Measurements from ENCODE around the gene BNIP5. TPM values are rescaled to one million over a fixed set of nuclear protein-coding genes. Genes with fewer than 3 reads are reported as not detected.

BNIP5 gene
- total and polyA plus RNA-seq, 12 donors, result 0.04 to 0.11 TPM; not detected in 10

DNA sequence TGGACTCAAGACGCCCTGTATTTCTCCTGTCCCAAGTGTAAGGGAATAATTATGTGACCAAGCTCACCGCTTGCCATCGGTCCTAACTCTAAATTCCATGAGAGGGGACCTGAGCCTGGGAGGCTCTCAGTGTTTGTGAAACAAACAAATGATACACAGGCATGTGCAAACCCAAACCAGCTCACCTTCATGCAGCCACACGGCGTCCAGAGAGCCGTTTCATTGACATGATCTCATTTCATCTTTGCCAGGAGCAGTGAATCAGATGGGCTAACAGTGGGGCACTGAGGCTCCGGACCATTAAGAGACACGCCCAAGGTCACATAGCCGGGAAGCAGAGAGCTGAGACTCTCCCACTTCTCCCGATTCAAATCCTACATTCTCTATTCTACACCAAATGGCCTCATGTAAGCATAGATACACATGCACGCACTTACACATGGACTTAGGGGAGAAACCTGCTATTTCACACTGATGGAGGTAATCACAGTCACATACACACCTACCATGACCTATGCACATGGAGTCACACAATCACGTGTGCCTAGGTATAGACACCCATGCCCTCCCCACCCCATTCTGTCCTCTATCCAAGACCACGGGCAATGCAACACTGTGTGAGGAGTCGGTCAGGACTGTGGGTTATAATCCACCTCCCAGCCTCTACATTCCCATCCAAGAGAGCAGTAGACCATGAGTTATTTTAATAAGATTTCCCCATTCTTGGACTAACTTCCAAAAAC lies 1.1 kb downstream of the BNIP5 start:
- WGBS, 4 donors, result 69 to 79% (median 73%) methylated on average over 11 to 14 of the region's 14 CpGs
- H3K4me3 ChIP-seq, result no peak overlapping the region
- no peak overlapping the region for H3K27ac ChIP-seq
- no peaks in the 10 kb centered on the region for H3K36me3 ChIP-seq (replicated peaks in 1 of 2)
- no peak for DNase-seq
- intact Hi-C loops (cut with DNase I), result no loop called here
- peaks cover 7% of the 10 kb centered on the region for H3K27me3 ChIP-seq
- peaks cover 0 to 10% of the 10 kb centered on the region in 2 donors for H3K4me1 ChIP-seq (replicated peaks in 1 of 2)
- H3K9me3 ChIP-seq (replicated peaks in 1 of 3), result no peaks in the 10 kb centered on the region
- no peak for TF ChIP-seq POLR2A (IDR thresholded peaks at IDR 0.05)
- TF ChIP-seq, protein P1, sequence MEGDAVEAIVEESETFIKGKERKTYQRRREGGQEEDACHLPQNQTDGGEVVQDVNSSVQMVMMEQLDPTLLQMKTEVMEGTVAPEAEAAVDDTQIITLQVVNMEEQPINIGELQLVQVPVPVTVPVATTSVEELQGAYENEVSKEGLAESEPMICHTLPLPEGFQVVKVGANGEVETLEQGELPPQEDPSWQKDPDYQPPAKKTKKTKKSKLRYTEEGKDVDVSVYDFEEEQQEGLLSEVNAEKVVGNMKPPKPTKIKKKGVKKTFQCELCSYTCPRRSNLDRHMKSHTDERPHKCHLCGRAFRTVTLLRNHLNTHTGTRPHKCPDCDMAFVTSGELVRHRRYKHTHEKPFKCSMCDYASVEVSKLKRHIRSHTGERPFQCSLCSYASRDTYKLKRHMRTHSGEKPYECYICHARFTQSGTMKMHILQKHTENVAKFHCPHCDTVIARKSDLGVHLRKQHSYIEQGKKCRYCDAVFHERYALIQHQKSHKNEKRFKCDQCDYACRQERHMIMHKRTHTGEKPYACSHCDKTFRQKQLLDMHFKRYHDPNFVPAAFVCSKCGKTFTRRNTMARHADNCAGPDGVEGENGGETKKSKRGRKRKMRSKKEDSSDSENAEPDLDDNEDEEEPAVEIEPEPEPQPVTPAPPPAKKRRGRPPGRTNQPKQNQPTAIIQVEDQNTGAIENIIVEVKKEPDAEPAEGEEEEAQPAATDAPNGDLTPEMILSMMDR (IDR thresholded peaks at IDR 0.05), result no peak

DNA sequence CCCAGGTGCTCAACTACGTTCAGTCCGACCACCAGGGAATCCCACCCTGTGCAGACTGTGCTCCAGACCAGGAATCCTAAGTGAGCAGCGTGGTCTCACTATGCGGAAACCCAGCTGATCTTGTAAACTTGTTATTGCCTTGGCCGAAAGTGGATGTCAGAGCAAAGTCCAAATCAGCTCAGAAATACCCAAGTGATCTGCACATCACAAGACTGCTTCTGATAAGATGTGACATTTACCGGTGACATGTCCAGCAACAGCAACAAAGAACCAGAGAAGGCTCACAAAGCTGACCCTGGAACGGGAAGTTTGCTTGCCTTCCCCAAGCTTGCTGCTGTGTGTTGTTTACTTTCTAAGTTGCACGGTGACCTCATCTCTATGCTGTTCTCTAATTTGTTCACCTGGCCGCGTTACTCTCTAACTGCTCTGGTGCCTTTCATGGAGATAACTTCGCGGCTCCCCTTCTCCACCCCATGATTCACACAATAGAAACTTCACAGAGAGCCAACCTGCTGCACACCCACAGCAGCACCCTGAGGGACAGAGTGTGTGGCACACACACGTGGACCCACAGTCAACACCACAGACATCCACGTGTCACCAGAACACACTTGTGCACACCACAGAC lies 1.7 kb downstream of the BNIP5 start:
- H3K36me3 ChIP-seq (replicated peaks in 1 of 2), result no peaks in the 10 kb centered on the region
- no peak overlapping the region for H3K27ac ChIP-seq
- intact Hi-C loops (cut with DNase I), result no loop called here
- no peak overlapping the region for H3K4me3 ChIP-seq
- H3K9me3 ChIP-seq (replicated peaks in 1 of 3), result no peaks in the 10 kb centered on the region
- no peak for DNase-seq
- TF ChIP-seq, protein P1 (IDR thresholded peaks at IDR 0.05), result no peak
- TF ChIP-seq POLR2A (IDR thresholded peaks at IDR 0.05), result no peak
- H3K4me1 ChIP-seq (replicated peaks in 1 of 2), result peaks cover 0 to 10% of the 10 kb centered on the region in 2 donors
- H3K27me3 ChIP-seq, result peaks cover 7% of the 10 kb centered on the region
- WGBS, 4 donors, result 65 to 75% (median 68%) methylated on average over 14 of the region's 14 CpGs

DNA sequence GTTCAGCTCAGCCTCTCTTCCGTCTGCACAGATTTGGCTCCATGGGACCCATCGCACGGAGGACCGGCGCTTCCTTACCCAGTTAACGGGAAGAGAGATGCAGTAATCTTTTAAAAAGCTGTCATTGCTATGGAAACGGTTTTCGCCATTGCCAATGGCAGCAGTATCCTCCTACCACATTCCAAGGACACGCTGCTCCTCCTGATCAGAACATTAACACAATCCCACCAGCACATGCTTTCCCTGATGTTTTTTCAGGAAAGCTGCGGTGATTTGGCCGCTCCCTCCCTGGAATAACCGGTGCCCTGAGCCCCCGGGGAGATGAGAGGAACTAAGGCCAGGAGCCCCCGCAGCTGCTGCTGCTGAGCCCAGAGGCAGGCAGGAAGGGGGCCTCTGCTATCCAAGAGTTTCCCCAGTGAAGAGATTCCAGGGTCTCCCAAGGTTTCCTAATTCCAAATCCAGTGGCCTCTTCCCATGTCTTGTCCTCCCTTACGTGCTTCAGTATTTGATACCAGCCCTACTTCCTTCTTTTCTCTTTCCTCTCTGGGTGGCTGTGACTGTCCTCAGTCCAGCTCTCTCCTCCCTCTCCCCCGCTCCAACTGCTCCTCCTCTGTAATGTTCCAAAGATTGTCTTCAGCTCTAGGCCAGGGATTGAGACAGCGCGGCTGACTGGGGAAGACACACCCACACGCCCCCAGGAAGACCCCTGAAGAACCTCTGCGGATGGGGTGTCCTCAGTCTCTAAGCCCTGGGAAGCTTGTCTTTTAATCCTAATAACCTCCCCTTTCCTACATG lies 2.6 kb downstream of the BNIP5 start:
- H3K9me3 ChIP-seq (replicated peaks in 1 of 3), result no peaks in the 10 kb centered on the region

More for the DNA sequence above, 2.6 kb downstream of the BNIP5 start:
- Histone ChIP-seq H3K36me3 (replicated peaks in 1 of 2) (no peaks in the 10 kb centered on the region), H3K4me1 (replicated peaks in 1 of 2) (peaks cover 0 to 10% of the 10 kb centered on the region in 2 donors), H3K4me3 (no peak overlapping the region), H3K27ac (peak overlapping the region in 1 of 5 donors; percentile 29), H3K27me3 (peaks cover 7% of the 10 kb centered on the region)
- intact Hi-C loops (cut with DNase I), result no loop called here
- DNase-seq, result no peak
- WGBS, 4 donors, result 53 to 66% (median 56%) methylated on average over 20 of the region's 20 CpGs
- no peak for TF ChIP-seq POLR2A (IDR thresholded peaks at IDR 0.05)
- TF ChIP-seq, protein P1 (IDR thresholded peaks at IDR 0.05), result no peak
